Activated CD4-positive, alpha-beta T cell treated with anti-CD3 and anti-CD28 coated beads, Interleukin-2, amount 50 U/mL, for 4 hours (primary cell): ENCODE results near the gene PGBD5.

Experiments used
- DNase-seq, 2 experiments: peaks; one replicate each; pipeline ENCODE4 v3.0.0-alpha.2; 2020

The PGBD5 gene

DNA sequence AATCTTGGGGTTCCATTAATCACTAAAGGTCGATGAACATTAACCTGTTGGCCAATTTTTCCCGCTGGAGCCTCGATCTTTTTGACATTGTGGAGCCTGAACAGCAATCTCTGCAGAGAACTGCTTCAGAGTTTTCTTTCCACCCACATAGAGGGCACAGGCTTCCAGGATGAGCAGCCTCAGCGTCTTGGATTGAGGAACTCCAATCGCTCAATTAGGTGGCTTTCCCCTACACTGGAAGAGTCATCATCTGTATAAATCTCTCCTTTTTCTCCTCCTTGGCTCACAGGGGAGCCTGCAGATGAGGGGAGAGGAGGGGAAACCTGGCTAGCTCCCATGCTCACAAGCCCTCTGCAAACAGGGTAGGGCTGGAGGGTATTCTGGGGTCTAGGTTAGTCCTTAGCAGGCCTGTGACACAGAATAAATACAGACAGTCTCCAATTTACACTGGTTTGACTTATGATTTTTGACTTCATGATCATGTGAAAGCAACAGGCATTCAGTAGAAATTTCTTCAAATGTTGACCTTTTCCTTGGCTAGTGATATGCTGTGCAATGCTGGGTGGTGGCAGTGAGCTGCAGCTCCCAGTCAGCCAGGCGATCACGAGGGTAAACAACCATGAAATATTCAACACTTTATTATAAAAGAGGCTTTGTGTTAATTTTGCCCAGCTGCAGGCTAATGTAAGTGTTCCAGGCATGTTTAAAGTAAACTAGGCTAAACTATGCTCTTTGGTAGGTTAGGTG lies 80.8 kb downstream of the PGBD5 start:
- DNase-seq = no peak

DNA sequence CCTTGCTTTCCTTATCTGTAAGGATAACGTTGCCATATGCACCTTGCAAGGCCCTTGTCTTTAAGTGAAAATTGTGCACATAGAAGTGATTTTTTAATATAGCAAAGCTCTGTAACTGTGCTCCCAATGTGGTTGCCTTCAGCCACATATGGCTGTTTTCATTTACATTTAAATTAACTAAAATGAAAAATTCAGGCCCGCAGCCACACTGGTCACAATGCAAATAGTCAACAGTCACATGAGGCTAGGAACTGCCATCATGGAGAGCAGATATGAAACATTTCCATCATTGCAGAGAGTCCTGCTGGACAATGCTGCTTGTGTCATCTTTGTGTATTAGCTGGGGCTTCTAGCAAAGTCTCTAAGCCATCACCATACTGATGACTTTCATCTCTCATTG lies 83.4 kb downstream of the PGBD5 start:
- no peak for DNase-seq

DNA sequence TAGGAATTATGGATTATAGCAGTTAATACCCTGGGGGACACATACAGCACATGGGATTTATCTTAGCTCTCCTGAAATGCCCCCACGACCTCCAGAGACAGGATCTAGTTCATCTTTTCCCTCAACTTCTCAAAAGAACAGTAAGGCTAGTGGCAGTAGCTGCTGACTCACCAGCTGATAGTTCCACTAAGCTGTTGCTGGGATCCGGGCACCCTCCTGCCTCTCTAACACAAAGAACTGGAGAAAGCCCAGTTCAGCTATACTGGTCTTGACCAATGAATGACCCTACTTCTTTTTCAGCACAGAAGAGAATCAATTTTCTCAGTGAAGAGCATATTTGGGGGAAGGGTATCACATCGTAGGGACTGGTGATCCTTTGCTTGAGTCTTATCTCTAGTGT lies 84.1 kb downstream of the PGBD5 start:
- no peak for DNase-seq

DNA sequence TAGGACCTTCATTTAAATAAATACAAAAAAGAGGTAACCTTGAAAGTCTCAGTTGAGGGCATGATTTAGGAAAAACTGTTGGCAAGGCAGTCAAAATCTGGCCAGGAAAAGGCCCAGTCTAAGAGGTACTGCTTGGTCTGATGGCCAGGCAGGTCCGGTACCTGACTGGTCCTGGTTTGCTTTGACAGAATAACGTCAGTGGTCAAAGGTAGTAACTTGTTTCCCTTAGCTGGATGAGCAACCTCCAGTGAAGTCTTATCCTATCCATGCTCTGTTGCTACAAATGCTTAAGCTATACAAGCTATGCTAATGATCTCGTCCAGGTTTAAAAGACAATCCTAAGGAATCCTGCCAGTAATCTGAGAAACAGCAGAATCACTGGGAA lies 85.0 kb downstream of the PGBD5 start:
- DNase-seq = no peak

DNA sequence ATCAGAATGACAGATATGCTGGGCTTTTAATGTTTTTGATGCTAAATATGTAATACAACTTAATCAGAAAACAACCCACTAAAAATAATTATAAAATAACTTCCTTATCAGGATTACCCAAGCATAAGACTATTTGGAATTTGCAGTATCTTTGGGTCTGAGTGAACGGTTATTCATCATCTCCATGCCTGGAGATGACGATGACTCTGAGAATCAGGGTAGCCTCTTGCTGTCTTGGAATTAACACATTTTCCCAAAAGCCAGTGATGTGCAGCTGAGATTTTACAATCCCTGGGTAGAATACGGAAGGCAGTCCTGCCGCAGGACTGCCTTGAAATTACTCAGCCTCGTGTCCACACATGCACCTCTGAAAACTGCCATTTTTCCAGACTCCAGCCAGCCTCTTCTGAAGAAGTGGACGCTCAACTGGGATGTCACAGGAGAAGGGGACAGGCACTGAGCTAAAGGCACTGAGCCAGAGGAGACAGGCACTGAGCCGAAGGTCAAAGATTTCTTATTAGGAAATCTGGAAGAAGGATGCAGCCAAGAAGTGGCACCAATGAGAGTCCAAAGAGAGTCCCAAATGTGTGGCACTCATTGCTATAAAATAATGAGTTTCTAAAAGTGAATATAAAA lies 85.5 kb downstream of the PGBD5 start:
- DNase-seq = no peak

DNA sequence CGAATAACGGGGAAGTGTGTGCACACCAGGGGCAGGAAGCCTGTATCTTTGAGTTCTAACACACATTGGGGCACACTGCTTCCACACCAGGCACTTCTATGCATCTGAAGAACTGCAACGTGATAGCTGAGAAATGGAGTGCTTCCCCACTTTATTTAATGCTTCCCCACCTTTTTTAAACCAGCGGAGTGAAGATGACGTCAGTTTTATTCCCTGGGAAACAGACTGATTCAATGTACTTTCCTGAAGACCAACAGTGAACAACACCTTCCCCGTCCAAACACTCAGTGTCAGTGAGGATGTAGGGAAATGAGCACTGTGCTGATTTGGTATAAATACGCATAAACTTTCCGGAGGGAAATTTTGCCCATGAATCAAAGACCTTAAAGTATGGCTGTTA lies 87.1 kb downstream of the PGBD5 start:
- no peak for DNase-seq

DNA sequence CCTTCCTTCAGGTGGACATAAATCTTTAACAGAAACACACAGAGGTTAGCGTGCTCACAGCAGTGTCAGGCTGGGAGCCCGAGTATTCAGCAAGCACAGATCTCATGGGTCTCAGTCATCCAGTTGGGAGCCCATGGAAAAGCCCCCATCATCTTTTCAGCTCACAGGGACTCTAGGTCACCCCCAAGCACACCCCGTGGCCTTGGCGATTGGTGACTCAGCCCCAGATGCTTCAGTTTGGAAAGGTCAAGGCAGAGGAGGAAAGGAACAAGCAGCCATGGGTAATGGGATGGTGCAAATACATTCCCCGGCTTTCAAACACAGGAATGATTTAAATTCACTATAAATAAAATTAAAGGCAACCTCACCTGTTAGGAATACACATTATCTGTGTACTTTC lies 88.9 kb downstream of the PGBD5 start:
- DNase-seq = no peak

DNA sequence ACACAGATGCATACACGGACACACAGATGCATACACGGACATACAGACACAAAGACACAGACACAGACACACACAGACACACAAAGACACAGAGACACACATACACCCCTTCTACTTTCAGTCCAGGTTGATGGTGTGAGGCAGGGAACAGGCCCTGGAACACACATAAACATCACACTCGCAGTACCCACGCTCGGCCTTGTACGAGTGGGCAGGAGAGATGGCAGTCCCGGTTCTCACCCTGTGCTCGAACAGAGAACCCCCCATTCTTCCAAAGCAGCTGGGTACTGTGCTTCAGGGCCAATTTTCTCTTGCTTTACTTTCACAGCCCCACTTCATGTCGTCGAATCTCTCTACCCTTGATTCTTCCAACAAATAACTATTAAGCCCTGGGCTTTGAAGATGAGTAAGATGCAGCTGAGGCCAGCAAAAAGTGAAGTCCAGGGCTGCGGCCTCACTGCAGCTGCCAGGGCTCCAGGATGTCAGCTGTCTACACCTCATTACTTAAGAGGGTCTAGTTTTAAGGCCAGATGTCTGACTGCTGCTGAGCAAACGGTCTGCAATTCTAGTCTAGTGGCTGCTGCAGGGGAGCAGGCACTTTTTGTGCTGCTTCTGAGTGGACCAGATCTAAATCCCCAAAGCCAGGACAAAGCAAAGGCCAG lies 90.1 kb downstream of the PGBD5 start:
- DNase-seq = no peak

DNA sequence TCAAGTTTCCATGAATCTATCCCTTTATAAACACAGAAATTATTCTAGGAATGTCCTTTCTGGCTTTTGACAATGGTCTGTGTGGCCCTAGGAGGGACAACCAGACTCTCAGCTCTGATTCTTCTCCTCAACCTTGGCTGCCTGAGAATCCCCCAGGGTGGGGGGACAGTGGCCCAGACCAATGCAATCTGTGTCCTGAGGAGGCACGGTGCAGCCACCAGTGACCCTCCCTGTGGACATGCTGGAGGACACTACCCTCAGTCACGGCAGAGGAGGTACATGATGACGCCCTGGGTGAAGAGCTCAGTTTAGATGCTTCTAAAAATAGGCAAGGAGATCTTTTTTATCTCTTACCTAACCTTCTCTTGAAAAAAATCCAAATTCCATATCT lies 91.7 kb downstream of the PGBD5 start:
- no peak for DNase-seq

DNA sequence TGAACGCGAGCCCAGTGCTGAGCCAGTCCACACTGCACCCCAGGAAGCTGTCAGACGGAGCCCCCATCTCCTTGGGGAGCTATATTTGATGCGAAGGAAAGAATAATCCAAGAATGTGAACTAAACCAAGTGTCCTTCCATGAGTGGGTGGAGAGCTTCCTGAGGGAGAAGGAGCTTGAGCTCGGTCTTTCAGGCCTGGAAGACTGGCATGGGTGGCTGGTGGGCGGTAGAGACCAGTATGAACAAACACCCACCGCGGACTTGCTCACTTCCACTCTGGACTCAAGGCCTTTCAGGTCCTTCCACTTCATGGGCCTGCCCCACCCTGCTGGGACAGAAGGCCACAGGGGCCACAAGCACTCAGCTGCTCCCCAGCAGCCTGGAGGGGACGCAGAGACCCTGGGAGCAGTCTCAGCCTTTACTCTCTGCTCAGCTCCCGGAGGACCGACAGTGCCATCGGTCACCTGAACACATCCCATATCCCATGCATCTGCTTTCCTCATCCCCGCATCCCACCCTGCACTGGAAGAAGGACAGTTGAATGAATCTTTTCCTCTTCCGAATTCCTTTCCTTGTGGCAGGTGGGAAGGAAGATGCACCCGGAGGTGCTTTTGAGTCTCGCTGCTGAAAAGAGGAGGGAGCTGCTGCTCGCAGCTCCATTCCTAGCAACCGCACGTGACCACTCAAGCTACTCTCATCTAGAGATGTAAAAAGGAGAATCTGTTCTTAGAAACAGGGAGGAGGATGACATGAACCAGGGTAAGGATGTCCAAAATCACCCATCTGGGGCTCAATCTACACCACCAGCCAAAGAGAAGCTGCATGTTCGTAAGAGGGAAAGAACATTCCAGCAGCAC lies 92.3 kb downstream of the PGBD5 start:
- no peak for DNase-seq

DNA sequence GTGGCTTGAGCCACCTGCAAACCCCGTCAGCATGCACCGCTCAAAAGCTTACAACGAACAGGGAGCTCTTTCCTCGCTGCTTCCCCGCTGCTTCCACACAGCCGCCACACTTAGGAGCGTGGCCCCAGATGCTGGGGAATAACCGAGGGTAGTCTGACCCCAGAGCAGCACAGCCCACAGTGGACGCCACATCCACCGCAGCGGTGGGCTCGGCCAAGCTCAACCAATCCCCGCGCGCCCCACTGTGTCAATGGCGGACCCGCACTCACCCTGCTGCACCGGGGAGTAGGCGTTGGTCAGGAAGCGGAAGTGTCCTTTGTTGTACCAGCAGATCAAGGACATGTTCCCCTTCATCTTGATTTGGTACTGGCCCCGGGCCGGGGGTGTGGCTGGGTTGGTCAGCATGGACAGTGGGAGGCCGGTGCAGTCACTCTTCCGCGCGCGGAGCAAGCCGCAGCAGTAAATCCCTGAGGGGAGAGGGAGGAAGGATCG lies 93.5 kb downstream of the PGBD5 start:
- no peak for DNase-seq

DNA sequence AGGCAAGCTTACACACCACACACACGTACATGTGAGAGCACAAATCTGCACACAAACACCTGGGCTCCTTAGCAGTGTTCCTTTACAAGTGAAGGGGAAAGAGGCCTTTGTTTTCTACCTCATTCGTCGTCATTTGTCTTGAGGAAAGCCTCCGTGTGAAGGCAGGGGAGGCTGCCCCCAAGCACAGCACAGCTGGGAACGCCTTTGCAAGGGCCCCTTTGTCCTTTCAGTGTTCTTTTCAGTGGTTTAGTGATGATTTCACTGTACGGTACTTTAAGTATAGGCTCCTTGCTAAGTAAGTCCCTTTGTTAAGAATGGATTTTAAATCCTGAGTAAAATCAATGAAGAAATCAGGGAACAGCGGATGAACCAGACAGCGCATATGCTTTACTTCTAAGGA lies 94.1 kb downstream of the PGBD5 start:
- no peak for DNase-seq

DNA sequence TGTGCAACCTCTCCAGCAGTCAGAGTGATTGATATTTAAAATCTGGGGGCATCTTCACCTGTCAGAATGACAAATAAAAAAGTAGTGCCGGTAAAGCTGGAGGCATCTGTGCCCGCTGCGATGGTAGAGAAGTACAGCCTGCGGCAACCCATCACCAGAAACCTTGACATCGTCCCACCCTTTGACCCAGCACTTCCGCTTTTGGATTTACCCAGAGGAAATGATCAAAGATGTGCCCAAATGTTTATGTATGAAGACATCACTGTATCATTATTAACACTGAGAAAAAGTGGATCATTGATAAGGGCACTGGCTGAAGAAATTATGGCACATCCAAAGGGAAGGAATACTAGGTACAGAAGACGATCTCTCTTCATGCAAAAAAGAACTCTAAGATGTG lies 96.0 kb downstream of the PGBD5 start:
- no peak for DNase-seq

DNA sequence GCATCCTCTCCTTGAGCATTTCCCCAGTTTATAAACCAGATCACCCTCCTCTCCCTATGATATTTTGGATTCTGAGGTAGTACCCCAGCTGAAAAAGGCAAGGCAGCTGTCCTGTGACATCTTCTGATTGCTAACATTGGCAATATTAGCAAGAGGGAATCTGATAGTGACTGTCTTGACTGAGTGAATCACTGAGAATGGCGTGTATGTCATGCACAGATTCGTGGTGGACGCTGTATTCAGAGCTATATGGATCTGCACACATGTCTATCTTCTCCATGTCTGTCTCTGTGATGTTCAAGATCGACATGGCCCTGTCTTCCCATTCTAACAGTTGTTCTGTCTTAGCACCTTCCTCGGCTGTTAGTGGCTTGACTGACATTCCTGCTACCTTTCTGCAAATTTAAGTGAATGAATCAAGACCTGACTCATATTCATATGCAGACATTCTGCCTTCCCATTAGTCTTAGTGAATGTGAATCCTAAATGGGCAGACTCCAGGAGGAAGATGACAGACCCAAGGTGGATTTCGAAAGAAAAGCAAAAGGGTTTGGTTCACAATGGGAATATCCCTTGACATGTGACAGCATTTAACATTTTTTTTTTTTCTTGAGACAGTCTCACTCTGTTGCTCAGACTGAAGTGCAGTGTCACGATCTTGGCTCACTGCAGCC lies 97.7 kb downstream of the PGBD5 start:
- no peak for DNase-seq

DNA sequence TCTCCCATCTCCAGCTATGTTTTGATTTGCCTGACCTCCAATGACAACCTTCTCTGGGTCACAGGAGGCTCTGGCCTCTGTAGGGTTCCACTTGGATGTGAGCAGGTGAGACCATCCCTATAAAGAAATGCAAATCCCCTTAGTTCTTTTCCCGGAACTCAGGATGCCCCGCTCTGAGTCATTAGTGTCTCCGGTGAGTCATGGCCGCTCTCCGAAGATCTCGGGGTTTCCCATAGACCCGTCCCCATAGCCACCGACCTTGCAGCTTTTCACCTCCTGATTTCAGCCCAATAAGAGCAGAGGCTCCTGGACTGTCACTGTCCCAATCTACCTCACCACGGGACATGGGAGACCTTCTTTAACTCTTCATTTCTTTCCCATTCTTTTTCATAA lies 98.2 kb downstream of the PGBD5 start:
- peak; percentile 6 to 36 for DNase-seq

DNA sequence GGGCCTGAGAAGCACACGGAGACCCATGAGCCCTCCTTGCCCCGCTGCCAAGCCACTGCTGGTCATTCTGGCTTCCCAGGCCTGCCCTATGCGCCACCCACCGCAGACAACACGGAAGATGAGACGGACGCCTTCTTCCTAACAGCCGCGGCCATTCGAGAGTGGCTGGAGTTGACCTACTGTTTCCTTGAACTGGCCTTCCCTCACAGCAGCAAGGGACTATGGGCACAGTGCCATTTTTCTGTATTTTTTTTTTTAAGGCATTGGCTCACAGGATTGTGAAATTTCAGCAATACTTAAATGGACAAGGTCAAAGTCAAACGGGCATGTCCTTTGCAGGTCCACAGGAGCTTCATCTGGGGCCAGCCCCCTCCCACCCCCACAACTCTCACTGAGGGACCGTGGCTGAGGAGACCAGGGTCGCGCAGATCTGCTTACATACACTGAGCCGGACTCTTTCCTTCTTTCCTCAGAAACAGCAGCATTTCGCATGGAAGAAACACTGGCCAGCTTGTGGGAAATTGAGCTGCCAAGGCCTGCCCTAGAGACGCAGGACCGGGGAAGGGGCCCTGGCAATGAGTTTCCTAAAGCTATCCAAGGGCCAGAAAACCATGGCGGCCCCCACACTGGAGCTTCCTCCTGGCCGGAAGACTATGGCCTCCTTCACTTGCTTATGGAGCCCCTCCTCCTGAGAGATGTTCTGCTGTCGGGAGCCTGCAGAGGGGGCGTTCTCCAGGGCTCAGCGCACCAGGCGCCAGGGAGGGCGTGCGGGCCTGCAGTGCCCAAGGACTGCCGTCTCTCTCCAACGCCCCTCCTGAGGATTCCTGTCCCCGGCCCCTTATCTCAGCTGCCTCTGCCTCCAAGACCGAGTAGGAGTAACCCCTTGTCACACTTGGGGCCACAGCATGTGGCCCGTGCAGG lies 98.9 kb downstream of the PGBD5 start:
- DNase-seq = no peak

DNA sequence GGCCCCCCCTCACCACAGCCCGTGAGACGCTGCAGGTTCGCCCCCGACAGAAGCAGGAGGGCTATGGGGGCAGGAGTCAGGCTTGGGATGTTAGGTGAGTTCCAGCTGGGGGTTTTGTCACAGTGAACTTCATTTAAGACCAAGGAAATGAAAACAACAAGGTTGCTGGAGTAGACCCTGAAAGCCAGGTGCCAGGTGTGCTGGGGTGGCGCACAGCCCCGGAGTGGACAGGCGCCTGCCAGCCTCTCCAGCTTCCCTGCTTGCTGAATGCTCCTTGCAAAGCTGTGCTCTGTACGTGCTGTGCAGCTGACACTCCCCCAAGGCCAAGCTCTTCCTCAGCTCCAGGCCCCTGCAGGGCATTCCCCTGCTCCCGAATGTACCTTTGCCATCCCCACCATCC lies 102.4 kb downstream of the PGBD5 start:
- DNase-seq = no peak

DNA sequence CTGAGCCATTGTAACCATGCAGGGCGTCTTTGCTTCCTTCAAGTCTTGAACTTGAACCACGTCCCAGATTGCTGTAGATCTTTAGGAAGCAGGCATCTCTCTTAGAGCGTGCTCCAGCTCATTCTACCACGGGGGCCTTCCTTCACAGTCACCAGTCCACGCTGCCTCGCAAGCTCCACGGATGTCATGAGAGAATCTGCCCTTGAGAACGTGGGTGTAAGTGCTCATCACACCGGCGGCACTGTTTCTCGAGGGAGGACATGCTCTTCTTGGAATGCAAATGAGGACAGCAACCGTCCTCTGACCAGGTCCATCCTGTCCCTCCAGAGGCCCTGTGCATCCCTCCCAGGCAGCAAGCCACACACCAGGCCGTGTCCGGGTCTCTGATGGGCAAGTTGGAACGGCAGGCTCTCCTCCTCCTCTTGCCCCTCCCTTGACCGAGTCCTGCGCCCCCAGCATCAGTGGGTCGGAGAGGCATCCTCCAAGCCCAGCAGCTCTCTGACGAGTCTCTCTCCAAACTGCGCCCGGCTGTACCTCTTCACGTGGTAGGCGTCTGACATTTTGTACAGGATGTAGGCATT lies 103.1 kb downstream of the PGBD5 start:
- DNase-seq = no peak

DNA sequence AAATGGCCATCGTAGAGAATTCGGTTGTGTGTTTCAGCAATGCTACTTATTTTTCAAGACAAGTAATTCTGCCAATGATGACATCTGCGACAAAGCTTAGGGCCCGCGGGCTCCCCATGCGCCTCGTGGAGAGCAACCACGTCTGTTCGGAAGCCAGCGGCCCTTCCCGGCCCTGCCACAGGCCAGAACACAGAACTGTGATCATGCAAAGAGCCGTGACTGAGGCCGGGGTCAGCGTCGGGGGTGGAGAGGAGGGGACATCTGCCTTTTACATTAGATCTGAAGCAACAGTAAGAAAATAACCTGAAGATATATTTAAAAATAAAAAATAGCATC lies 103.7 kb downstream of the PGBD5 start:
- no peak for DNase-seq

DNA sequence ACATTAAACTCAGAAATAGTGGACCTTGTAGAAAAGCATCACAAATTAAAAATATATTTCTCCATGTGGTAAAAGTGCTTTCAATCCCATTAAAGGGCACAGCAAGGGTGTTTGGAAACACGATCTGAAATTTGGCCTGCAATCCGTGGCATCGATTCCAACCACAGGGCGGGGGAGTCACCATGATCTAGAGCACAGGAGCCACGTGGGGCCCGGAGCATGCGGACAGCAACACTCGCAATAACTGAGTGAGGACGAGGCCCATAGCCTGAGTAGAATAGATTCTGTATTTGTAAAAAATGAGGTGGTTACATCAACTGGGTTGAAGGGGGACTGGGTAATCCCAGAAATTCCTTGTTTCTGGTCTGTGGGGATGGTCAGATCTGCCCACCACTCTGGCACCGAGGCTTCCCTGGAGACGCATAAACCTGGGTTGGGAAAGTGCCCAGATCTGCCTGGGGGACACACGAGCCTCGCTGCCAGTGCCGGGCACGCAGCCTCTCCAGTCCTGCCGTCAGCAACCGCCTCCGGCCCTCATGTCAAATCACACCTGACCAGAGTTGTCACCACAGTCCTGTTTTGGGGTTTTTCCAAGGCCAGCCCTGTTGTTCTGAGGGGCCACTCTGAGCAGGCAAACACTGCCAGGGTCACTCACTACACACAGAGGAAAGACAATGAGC lies 104.3 kb downstream of the PGBD5 start:
- no peak for DNase-seq

DNA sequence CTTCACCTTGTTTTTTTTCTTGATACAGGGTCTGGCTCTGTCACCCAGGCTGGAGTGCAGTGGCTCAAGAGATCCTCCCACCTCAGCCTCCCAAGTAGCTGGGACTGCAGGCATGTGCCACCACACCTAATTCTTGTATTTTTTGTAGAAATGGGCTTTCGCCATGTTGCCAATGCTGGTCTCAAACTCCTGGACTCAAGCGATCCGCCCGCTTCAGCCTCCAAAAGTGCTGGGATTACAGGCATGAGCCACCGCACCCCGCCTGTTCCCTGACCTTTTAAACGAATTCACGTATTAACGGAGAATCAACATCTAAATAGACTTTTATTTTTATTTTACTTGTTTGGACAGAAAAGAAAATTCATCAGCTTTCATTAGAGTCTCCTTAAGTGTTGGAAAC lies 104.8 kb downstream of the PGBD5 start:
- DNase-seq = no peak
